ENCODE data around the gene RABGAP1. TPM values are rescaled to one million over a fixed set of nuclear protein-coding genes. Genes with fewer than 3 reads are reported as not detected.
A peak's percentile ranks its signal among the peaks of the same experiment; 100 is the strongest.

Gene RABGAP1
- total RNA-seq, 4 donors from 2014 or later: 38.3 to 78.3 (median 48.5) TPM

- TF ChIP-seq, protein P1, sequence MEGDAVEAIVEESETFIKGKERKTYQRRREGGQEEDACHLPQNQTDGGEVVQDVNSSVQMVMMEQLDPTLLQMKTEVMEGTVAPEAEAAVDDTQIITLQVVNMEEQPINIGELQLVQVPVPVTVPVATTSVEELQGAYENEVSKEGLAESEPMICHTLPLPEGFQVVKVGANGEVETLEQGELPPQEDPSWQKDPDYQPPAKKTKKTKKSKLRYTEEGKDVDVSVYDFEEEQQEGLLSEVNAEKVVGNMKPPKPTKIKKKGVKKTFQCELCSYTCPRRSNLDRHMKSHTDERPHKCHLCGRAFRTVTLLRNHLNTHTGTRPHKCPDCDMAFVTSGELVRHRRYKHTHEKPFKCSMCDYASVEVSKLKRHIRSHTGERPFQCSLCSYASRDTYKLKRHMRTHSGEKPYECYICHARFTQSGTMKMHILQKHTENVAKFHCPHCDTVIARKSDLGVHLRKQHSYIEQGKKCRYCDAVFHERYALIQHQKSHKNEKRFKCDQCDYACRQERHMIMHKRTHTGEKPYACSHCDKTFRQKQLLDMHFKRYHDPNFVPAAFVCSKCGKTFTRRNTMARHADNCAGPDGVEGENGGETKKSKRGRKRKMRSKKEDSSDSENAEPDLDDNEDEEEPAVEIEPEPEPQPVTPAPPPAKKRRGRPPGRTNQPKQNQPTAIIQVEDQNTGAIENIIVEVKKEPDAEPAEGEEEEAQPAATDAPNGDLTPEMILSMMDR (IDR thresholded peaks at IDR 0.05): no peak
- DNase-seq (ENCODE audit: low spot score) (no peak), ATAC-seq (ENCODE audit: low FRiP score) (no peak)
These were observed 102.5 kb downstream of the RABGAP1 start for GRCh38 chr9:123043081-123043939.

DNA sequence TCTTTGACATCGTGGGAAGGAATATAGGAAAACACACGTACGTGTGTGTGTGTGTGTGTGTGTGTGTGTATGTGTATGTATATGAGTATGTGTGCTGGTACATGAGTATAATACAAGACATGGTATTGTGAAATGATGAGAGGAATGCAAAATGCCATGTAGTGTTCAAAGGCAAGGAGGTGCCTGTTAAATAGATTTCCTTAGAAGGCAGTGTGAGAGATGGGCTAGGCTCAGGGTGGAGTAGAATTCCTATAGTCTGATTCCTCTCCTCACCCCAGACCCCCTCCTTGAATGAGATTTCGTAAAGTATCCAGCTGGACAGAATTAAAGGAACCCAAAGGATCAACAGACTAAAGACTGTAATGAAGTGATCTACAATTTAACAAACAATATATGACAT, 103.8 kb downstream of the RABGAP1 start:
- ATAC-seq (ENCODE audit: low FRiP score): peak; percentile 61
- TF ChIP-seq, protein P1 (IDR thresholded peaks at IDR 0.05): no peak
- no peak for DNase-seq (ENCODE audit: low spot score)

DNA sequence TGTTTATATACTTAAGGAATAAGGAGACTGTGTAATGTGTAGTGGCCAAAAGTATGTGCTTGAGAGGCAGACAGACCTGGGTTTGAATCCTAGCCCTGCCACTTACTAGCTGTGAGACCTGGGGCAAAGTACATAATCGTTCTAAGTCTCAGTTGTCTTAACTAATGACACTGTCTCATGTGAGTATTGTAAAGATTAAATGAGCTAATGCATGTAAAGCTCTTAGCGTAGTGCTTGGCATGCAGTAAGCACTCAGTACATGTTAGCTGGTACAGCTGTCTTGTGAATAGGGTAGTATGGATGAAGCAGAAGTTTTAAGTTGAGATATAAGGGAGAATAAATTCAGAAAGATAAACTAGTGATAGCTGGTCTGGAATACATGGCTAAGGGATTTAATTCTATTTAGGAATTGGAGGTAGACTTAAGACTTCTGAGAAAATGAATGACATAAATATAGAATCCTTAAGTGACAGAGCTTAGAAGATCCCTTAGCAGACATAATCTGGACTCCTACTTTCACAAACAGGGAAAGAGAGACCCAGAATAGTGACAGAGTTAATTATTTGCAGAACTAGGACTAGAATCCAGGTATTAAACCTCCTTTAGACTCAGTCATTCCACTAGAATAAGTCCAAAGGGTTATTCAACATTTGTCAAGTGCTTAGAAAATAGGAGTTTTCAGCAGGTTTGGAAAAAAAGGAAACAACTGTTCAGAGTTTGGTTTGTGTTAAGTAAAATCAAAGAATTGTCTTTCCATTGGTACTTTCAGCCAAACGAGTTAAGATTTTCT, 105.8 kb downstream of the RABGAP1 start:
- no peak for DNase-seq (ENCODE audit: low spot score)
- TF ChIP-seq, protein P1 (IDR thresholded peaks at IDR 0.05): no peak
- no peak for ATAC-seq (ENCODE audit: low FRiP score)

GRCh38 chr9:123048748-123049147, 107.9 kb downstream of the RABGAP1 start:
- ATAC-seq (ENCODE audit: low FRiP score) (no peak), DNase-seq (ENCODE audit: low spot score) (no peak)
- TF ChIP-seq, protein P1 (IDR thresholded peaks at IDR 0.05): no peak

GRCh38 chr9:123049589-123050222, 108.9 kb downstream of the RABGAP1 start:
- DNase-seq (ENCODE audit: low spot score): no peak

DNA sequence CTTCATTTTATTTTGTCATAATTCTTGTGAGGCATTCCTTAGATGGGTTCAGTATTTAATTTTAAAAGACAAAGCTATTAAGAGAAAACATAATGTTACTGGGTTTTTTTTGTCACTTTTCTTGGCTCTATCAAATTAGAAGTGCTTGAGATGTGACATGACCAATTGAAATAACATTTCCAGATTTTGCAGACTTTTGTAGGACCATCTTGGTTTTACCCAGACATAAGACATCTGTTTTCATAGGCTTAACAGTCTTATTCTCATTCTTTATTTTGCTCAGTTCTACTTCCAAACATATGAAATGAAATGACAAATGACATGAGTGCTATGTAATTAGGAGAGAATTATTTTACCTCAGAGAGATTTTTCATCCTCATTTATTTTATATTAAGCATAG, 112.2 kb downstream of the RABGAP1 start:
- no peak for ATAC-seq (ENCODE audit: low FRiP score)
- no peak for DNase-seq (ENCODE audit: low spot score)
- TF ChIP-seq, protein P1 (IDR thresholded peaks at IDR 0.05): no peak

More at GRCh38 chr9:123049589-123050222, 108.9 kb downstream of the RABGAP1 start:
- TF ChIP-seq, protein P1 (IDR thresholded peaks at IDR 0.05): no peak
- ATAC-seq (ENCODE audit: low FRiP score): no peak
